Kidney capillary endothelial cell (primary cell): ENCODE results near the gene RFX2.
A peak's percentile ranks its signal among the peaks of the same experiment; 100 is the strongest.
"Not testable (repeated sequence)": the region's sequence is repeated elsewhere in the genome, so short reads cannot be mapped to it uniquely, and the experiment has no call there.

Source experiments
- DNase-seq: peaks from one replicate; pipeline ENCODE4 v3.0.0-alpha.2; 2018; ENCODE audit warnings: low spot score

RFX2 gene

DNA sequence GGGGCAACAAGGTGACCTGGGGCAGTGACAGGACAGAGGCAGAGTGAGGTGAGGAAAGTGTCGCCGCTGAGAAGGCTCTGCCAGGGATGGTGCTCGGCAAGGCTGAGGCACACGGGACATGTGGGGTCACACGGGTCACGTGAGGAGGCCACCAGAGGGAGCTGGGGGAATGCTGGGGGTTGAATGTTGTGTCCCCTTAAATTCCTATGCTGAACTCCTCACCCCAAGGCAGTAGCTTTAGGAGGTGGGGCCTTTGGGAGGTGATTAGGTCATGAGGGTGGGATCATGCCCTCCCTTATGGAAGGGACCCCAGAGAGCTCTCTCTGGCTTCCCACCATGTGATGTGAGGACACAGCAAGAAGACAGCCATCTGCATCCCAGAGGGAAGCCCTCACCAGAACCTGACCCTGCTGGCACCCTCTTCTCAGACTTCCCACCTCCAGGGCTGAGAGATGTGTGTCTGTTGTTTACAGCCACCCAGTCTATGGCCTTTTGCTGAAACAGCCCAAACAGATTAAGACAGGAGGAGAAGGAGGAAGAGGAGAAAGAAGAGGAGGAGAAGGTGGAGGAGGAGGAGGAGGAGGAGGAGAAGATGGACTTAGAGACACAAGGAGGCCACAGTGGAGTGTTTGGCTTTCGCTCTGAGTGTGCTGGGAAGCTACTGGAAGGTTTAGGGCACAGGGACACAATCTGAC, 35.4 kb downstream of the RFX2 start:
- no peak for DNase-seq

DNA sequence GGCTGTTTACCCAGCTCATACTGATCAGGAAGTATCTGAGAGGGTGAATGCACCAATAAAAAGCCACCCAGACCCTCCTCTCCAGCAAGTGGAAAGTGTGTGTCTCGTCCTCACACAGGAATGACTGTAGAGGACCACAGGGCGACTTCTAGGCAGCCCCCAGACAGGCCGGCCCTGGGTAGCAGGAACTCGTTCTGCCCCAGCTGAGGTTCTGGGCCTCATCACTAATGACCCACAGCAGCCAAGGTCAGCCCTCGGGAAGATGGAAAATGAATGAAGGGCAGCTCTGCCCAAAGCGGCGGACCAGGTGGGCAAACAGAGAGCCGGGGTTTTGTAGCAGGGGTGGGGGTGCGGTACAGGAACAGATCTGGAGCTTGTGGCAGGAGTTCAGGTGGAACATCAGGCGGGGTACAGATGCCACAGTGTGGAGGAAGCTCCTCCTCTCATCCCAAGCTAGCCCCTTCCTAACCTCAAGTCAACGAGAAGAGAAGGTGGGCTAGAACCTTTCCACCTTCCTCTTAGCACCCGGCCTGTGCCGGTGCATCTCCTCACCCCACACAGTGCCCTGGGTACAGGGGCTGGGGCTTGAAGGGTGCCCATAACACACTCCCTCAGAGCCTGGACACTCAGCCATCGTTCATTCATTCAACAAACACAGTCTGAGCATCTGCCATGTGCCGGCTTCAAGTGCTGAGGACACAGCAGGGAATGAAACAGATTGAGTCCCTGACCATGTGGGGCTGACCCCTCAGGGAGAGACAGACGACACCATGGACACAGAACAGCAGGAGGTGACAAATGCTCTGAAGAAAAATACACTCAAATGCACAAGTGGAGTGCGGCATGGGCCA, 36.2 kb downstream of the RFX2 start:
- DNase-seq = no peak

DNA sequence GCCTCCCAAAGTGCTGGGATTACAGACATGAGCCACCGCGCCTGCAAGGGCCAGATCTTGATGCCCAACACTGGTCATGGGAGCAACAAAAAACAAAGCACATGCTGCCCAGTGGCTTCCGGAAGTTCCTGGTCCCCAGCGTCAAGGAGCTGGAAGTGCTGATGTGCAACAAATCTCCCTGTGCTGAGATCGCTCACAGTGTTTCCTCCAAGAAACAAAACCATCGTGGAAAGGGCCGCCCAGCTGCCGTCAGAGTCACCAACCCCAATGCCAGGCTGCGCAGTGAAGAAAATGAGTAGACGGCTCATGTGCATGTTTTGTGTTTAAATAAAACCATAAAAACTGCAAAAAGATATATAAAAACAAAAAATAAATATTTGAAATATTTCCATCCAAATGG, 37.1 kb downstream of the RFX2 start:
- DNase-seq = not testable (repeated sequence)

- no peak for DNase-seq
Measured at GRCh38 chr19:6071875-6072274, 38.4 kb downstream of the RFX2 start.

GRCh38 chr19:6070720-6071485, 39.4 kb downstream of the RFX2 start:
- no peak for DNase-seq

DNA sequence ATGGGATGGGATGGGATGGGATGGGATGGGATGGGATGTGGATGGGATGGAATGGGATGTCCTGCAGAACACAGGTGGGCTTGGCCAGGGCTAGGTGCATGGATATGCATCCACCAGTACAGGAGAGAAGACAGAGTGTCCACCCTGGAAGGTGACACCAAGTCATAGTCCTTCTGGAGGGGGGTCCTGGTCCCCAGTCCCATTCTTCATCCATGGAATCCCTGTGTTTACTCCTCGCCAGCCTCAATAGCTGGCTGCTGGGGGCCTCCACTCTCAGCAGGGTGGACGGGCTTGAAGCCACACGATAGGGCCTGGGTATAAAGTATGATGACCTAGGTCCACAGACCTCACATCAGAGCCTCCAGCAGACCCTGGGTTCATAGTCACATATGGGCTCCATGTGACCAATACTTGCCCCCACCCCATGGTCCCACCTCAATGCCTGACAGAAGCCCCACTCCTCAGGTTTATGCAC, 40.1 kb downstream of the RFX2 start:
- no peak for DNase-seq

- DNase-seq = no peak
Measured at GRCh38 chr19:6069268-6069791, 41.0 kb downstream of the RFX2 start.

GRCh38 chr19:6068711-6069110, 41.6 kb downstream of the RFX2 start:
- DNase-seq = no peak

GRCh38 chr19:6067975-6068374, 42.3 kb downstream of the RFX2 start:
- no peak for DNase-seq

GRCh38 chr19:6066661-6067646, 43.3 kb downstream of the RFX2 start:
- no peak for DNase-seq

- DNase-seq = no peak
Measured at GRCh38 chr19:6065685-6066374, 44.5 kb downstream of the RFX2 start.

DNA sequence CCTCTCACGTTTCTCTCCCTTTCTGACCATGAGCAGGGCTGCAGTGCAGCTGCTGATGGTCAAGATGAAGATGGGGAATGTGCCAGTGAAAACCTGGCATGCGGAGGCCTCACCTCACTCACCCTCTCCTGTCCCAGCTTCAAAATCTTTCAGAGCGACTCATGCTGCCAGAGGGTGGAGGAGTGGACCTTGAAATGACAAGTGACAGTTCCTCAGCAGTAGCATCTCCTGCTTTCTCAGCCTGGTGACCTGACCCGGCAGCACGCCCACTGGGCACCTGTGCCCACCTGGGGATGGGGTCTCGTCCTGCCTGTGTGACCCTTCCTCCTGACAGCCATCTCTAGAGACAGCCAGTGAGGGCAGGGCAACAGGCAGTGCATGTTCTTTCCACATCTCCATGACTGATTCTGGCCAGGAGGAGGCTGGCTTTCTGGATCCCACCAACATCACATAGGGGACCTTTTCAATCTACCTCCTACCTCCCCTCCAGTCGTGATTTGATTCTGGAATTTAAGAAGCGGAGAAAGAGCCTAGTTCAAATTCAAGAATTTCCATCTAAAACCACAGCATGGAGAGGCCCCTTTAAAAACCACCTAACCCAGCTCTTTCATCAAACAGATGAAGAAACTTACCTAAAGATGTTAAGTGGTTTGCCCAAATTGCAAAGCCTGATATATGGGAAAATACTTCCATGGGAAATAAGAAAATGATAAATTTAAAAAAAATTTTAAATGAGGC, 45.8 kb downstream of the RFX2 start:
- no peak for DNase-seq

GRCh38 chr19:6063576-6064335, 46.5 kb downstream of the RFX2 start:
- no peak for DNase-seq

- no peak for DNase-seq
Measured at GRCh38 chr19:6062961-6063575, 47.2 kb downstream of the RFX2 start.

DNA sequence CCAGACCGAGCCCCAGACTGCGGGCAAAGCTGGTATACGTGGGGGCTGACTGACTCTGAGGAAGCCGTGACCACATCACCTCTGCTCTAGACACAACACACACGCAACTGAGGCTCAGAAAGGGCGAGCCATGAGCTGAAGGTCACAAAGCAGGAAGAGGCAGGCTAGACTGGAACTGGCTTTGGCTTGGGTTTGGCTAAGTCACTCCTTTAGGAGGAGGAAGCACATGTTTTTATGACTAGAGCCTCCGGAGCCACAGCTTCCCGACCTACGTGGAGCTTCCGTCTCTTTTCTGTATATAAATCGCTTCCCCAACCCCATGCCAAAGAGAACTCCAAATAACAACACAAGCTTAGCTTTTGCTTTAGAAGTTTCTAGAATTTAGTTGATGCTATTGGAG, 48.0 kb downstream of the RFX2 start:
- DNase-seq = peak; percentile 99

GRCh38 chr19:6061376-6062130, 48.7 kb downstream of the RFX2 start:
- DNase-seq = no peak

DNA sequence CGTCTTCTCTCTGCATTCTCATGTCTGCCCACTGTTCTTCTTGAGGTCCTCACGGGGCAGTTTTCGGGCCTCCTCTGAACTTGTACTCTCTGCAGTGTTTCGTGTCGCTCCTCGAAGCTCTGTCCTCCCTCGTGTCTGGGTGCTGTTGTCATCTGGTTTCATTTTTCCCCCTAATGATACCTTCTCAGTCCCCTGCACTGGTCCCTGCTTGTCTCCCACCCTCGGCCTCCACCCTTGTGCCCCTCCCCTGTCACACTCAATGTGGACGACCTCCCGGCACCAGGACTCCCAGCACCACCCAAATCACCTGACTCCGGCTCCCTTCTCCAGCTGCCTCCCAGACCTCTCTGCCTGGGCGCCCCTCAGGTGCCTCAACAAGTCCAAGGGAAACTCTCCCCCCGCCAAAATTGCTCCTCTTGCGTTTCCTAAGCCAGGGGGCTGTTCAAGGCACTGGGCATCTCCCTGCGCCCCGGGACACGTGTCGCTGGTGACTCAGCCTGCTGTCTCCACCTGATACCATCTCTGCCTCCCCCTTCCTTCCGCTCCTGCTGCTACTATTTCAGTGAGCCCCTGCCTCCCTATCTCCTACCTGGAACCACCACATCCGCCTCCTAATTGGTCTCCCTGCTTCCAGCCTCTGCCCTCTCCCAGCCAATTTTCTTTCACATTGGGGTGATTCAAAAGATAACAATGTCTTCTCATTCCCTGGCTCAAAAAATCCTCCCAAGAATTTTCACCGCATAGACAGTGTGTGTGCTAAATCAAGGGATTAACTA, 49.5 kb downstream of the RFX2 start:
- no peak for DNase-seq
